Tongue (tissue), 2 donors: ENCODE measurements around the gene AGXT. TPM values are rescaled to one million over a fixed set of nuclear protein-coding genes. Genes with fewer than 3 reads are reported as not detected.
A peak's percentile ranks its signal among the peaks of the same experiment; 100 is the strongest.

Source experiments
- DNase-seq: peaks from one replicate; pipeline ENCODE4 v3.0.0-alpha.2; 2015
- total RNA-seq: library from RNA; depleted of rRNA; stranded (reverse); fragments of >200 nt; gene quantifications from one replicate; pipeline ENCODE4 v1.2.3, GENCODE V29; 2014

AGXT gene
- total RNA-seq, 1 donor from 2014 or later, result not detected

- no peak for DNase-seq
Observed at GRCh38 chr2:240914645-240915525, 46.3 kb downstream of the AGXT start.

GRCh38 chr2:240915526-240916341 lies 47.1 kb downstream of the AGXT start:
- no peak for DNase-seq

GRCh38 chr2:240916571-240917008 lies 48.0 kb downstream of the AGXT start:
- peak; percentile 75 for DNase-seq

GRCh38 chr2:240917009-240917683 lies 48.5 kb downstream of the AGXT start:
- no peak for DNase-seq

GRCh38 chr2:240917684-240918257 lies 49.1 kb downstream of the AGXT start:
- peak; percentile 64 for DNase-seq

GRCh38 chr2:240918258-240919091 lies 49.9 kb downstream of the AGXT start:
- no peak for DNase-seq

- DNase-seq, result no peak
Observed at GRCh38 chr2:240919161-240919781, 50.6 kb downstream of the AGXT start.

- DNase-seq, result no peak
Observed at GRCh38 chr2:240919786-240920782, 51.5 kb downstream of the AGXT start.

- no peak for DNase-seq
Observed at GRCh38 chr2:240920783-240921231, 52.2 kb downstream of the AGXT start.

GRCh38 chr2:240921311-240921994 lies 52.8 kb downstream of the AGXT start:
- peak; percentile 50 for DNase-seq

- DNase-seq, result no peak
Observed at GRCh38 chr2:240921995-240922244, 53.3 kb downstream of the AGXT start.

GRCh38 chr2:240922245-240922981 lies 53.8 kb downstream of the AGXT start:
- no peak for DNase-seq

GRCh38 chr2:240922982-240923537 lies 54.4 kb downstream of the AGXT start:
- no peak for DNase-seq

- no peak for DNase-seq
Observed at GRCh38 chr2:240925191-240925567, 56.6 kb downstream of the AGXT start.

GRCh38 chr2:240925568-240926515 lies 57.2 kb downstream of the AGXT start:
- DNase-seq, result no peak

- DNase-seq, result no peak
Observed at GRCh38 chr2:240926516-240927389, 58.1 kb downstream of the AGXT start.
